ENCODE data around the gene FLVCR2.

DNA sequence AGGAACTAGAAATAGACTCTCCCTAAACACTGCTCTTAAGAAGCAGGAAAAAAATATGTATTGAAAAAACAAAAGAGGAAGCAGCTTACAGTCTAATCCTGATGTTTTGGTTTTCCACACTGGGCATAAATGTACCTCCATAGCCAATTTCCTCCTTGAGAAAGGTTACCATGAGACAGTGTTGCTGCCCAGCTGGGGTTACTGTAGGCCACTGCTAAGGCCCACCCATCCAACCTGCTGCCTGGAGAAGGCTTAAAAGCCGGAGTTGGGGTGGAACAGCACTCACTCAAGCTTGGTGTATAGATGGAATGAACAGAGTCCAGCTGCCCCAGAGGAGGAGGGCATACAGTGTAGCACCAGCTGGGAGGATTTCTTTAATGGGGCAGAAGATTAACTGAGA lies 41.1 kb downstream of the FLVCR2 start:
- TF ChIP-seq FOXM1 (IDR thresholded peaks at IDR 0.05; ENCODE audit: borderline replicate concordance) (no peak), SP1 (IDR thresholded peaks at IDR 0.05) (no peak), TARDBP (IDR thresholded peaks at IDR 0.05) (no peak), ELF4 (IDR thresholded peaks at IDR 0.05) (no peak), SUZ12 (IDR thresholded peaks at IDR 0.05) (no peak), HDGF (IDR thresholded peaks at IDR 0.05; ENCODE audit: borderline replicate concordance) (no peak)

Data from HEK293T (cell line).